IMR-90 (cell line): Measurements from ENCODE around the gene YES1. TPM values are rescaled to one million over a fixed set of nuclear protein-coding genes. Genes with fewer than 3 reads are reported as not detected.
A peak's percentile ranks its signal among the peaks of the same experiment; 100 is the strongest.

ENCODE experiments used
- ATAC-seq: fragments of 200-7000 bp; cut with Tn5 transposase; 2 replicates; pipeline ENCODE4 v1.9.1; 2020; ENCODE audit warnings: low read depth, mild to moderate bottlenecking, moderate library complexity
- BruUV-seq: library from RNA; stranded (reverse); fragments of 400-500 nt; replicated peaks from 2 replicates; lab custom pipeline; 2021; lab: Mats Ljungman, UMichigan
- CTCF ChIA-PET: fragments of 300-600 bp; formaldehyde crosslinking; extraction: SDS; loops from one replicate; lab custom pipeline; 2021; ENCODE audit warnings: antibody characterized with exemption; lab: Yijun Ruan, JAX
- POLR2A ChIA-PET: fragments of 300-600 bp; sonication (Branson Sonifier 250); formaldehyde crosslinking; loops from one replicate; lab custom pipeline; 2022; ENCODE audit warnings: antibody characterized with exemption; ENCODE audit not compliant: unreplicated experiment; lab: Charles Lee
- DNase-seq: peaks from one replicate; pipeline ENCODE4 v3.0.0; 2013
- H2AFZ ChIP-seq: replicated peaks from 2 replicates; pipeline ENCODE3; 2013; ENCODE audit warnings: low read length, mild to moderate bottlenecking; ENCODE audit not compliant: poor library complexity
- H2AK5ac ChIP-seq: 2 replicates; pipeline ENCODE4 v1.6.1; 2013; ENCODE audit warnings: low read depth, low read length, inconsistent platforms
- H2AK9ac ChIP-seq: replicated peaks from 2 replicates; pipeline ENCODE3; 2013; ENCODE audit warnings: mild to moderate bottlenecking, low read depth, low read length, moderate library complexity; ENCODE audit not compliant: poor library complexity
- H2BK120ac ChIP-seq: 2 replicates; pipeline ENCODE4 v1.6.1; 2013; ENCODE audit warnings: low read depth, low read length, inconsistent platforms
- H2BK15ac ChIP-seq: 3 replicates; pipeline ENCODE4 v1.6.1; 2013; ENCODE audit warnings: low read depth, low read length, inconsistent platforms
- H2BK20ac ChIP-seq: 2 replicates; pipeline ENCODE4 v1.6.1; 2013; ENCODE audit warnings: low read depth, mild to moderate bottlenecking, inconsistent platforms, low read length, moderate library complexity
- H2BK5ac ChIP-seq: 2 replicates; pipeline ENCODE4 v1.6.1; 2013; ENCODE audit warnings: mild to moderate bottlenecking, low read depth, low read length, inconsistent platforms; ENCODE audit not compliant: poor library complexity, severe bottlenecking
- H3K14ac ChIP-seq: replicated peaks from 2 replicates; pipeline ENCODE4 v1.6.1; 2013; ENCODE audit warnings: low read depth, low read length, inconsistent platforms
- H3K18ac ChIP-seq: 2 replicates; pipeline ENCODE4 v1.6.1; 2013; ENCODE audit warnings: low read depth, low read length, control low read depth
- H3K23ac ChIP-seq: 2 replicates; pipeline ENCODE4 v1.6.1; 2013; ENCODE audit warnings: low read depth, low read length, inconsistent platforms
- H3K27ac ChIP-seq: 2 replicates; pipeline ENCODE4 v1.5.1; 2013; ENCODE audit warnings: mild to moderate bottlenecking, control low read depth, low read length; ENCODE audit not compliant: insufficient read depth
- H3K27me3 ChIP-seq: 2 replicates; pipeline ENCODE4 v1.6.1; 2013; ENCODE audit warnings: low read length; ENCODE audit not compliant: control insufficient read depth, insufficient read depth
- H3K36me3 ChIP-seq: 2 replicates; pipeline ENCODE4 v1.6.1; 2013; ENCODE audit warnings: low read length, mixed read lengths; ENCODE audit not compliant: control insufficient read depth, insufficient read depth
- H3K4ac ChIP-seq: 2 replicates; pipeline ENCODE4 v1.6.1; 2013; ENCODE audit warnings: low read depth, low read length, inconsistent platforms
- H3K4me1 ChIP-seq: 2 replicates; pipeline ENCODE4 v1.6.1; 2013; ENCODE audit warnings: low read length, mixed read lengths; ENCODE audit not compliant: control insufficient read depth, insufficient read depth
- H3K4me2 ChIP-seq: 2 replicates; pipeline ENCODE4 v1.6.1; 2013; ENCODE audit warnings: low read depth, mild to moderate bottlenecking, control low read depth, low read length, moderate library complexity
- H3K4me3 ChIP-seq: 2 replicates; pipeline ENCODE4 v1.5.1; 2013; ENCODE audit warnings: low read depth, mild to moderate bottlenecking, control low read depth, low read length, moderate library complexity; ENCODE audit not compliant: insufficient read depth
- H3K56ac ChIP-seq: 2 replicates; pipeline ENCODE4 v1.6.1; 2013; ENCODE audit warnings: low read length, inconsistent platforms; ENCODE audit not compliant: insufficient read depth; ENCODE audit errors: extremely low read depth
- H3K79me1 ChIP-seq, 2 experiments: 2 replicates each; pipeline ENCODE4 v1.6.1; 2013; ENCODE audit warnings: low read length in 2 of 2, inconsistent platforms in 1 of 2, low read depth in 1 of 2
- H3K9ac ChIP-seq: 2 replicates; pipeline ENCODE4 v1.6.1; 2013; ENCODE audit warnings: low read depth, low read length, control low read depth
- H3K9me1 ChIP-seq: 2 replicates; pipeline ENCODE4 v1.6.1; 2013; ENCODE audit warnings: low read length, inconsistent platforms; ENCODE audit not compliant: insufficient read depth
- H3K9me3 ChIP-seq: 2 replicates; pipeline ENCODE4 v1.6.1; 2013; ENCODE audit warnings: low read length; ENCODE audit not compliant: control insufficient read depth, insufficient read depth
- H4K20me1 ChIP-seq: 2 replicates; pipeline ENCODE4 v1.6.1; 2013; ENCODE audit warnings: low read length, inconsistent platforms; ENCODE audit not compliant: insufficient read depth
- H4K5ac ChIP-seq: 2 replicates; pipeline ENCODE4 v1.6.1; 2013; ENCODE audit warnings: mild to moderate bottlenecking, low read depth, low read length, control low read depth
- H4K8ac ChIP-seq, 2 experiments: 2 replicates each; pipeline ENCODE4 v1.6.1; 2013; ENCODE audit warnings: low read depth in 2 of 2, low read length in 2 of 2, control low read depth in 1 of 2, inconsistent platforms in 1 of 2
- H4K91ac ChIP-seq: 2 replicates; pipeline ENCODE4 v1.6.1; 2013; ENCODE audit warnings: low read depth, low read length, inconsistent platforms; ENCODE audit not compliant: insufficient read depth
- BHLHE40 ChIP-seq: fragments of 150-350 bp; IDR thresholded peaks from 2 replicates; pipeline ENCODE4 v1.6.1; 2016; ENCODE audit warnings: mild to moderate bottlenecking, low read depth, low read length
- CEBPB ChIP-seq: IDR thresholded peaks from 2 replicates; pipeline ENCODE4 v1.6.1; 2012; ENCODE audit warnings: low read depth, low read length, improper control_type of control experiment
- MAFK ChIP-seq: IDR thresholded peaks from 2 replicates; pipeline ENCODE4 v1.6.1; 2012; ENCODE audit warnings: low read depth, low read length, improper control_type of control experiment
- MAZ ChIP-seq: IDR thresholded peaks from 2 replicates; pipeline ENCODE4 v1.6.1; 2012; ENCODE audit warnings: low read depth, mild to moderate bottlenecking, low read length, improper control_type of control experiment, moderate library complexity, borderline replicate concordance
- MXI1 ChIP-seq: IDR thresholded peaks from 2 replicates; pipeline ENCODE4 v1.6.1; 2012; ENCODE audit warnings: low read depth, mild to moderate bottlenecking, low read length, moderate library complexity, borderline replicate concordance
- NFE2L2 ChIP-seq: fragments of 150-350 bp; IDR thresholded peaks from 2 replicates; pipeline ENCODE4 v1.6.1; 2016; ENCODE audit warnings: low read depth, mild to moderate bottlenecking, low read length
- POLR2A ChIP-seq: IDR thresholded peaks from 2 replicates; pipeline ENCODE4 v1.6.1; 2012; ENCODE audit warnings: mild to moderate bottlenecking, low read depth, low read length
- RAD21 ChIP-seq: IDR thresholded peaks from 2 replicates; pipeline ENCODE4 v1.6.1; 2012; ENCODE audit warnings: low read length, improper control_type of control experiment
- RCOR1 ChIP-seq: IDR thresholded peaks from 2 replicates; pipeline ENCODE4 v1.6.1; 2012; ENCODE audit warnings: mild to moderate bottlenecking, low read length, improper control_type of control experiment; ENCODE audit not compliant: insufficient replicate concordance
- RFX5 ChIP-seq: IDR thresholded peaks from 2 replicates; pipeline ENCODE4 v1.8.0; 2012; ENCODE audit warnings: low read depth, mild to moderate bottlenecking, low read length, moderate library complexity
- SMC3 ChIP-seq: fragments of 150-350 bp; IDR thresholded peaks from 2 replicates; pipeline ENCODE4 v1.6.1; 2016; ENCODE audit warnings: low read depth, mild to moderate bottlenecking, antibody characterized with exemption, low read length, moderate library complexity
- WGBS, 2 experiments: methylation state at CpG; one replicate each; pipeline versions ENCODE4 v1.1.5 to v1.1.7; 2013; ENCODE audit warnings: missing lambda C conversion rate in 2 of 2; ENCODE audit not compliant: insufficient read length in 1 of 2; ENCODE audit errors: extremely low coverage in 2 of 2; 5-methylcytosine and 5-hydroxymethylcytosine counted together
- dilution Hi-C: fragments of 300-500 bp; cut with HindIII; formaldehyde crosslinking; loops from one replicate; pipeline ENCODE4 v1.14.3; 2018; ENCODE audit warnings: low sequenced_read_pairs; ENCODE audit not compliant: unreplicated experiment
- in situ Hi-C: fragments of 300-500 bp; cut with MboI; formaldehyde crosslinking; loops from 3 replicates; pipeline ENCODE4 v1.14.3; 2019; ENCODE audit warnings: low sequenced_read_pairs, inconsistent platforms, mixed read lengths
- intact Hi-C: fragments of 100-400 bp; cut with micrococcal nuclease; formaldehyde crosslinking; loops from 2 replicates; pipeline ENCODE4 v1.10.0; 2022
- polyA plus RNA-seq, 3 experiments: library from polyadenylated mRNA; depleted of rRNA; stranded (reverse); fragments of >200 nt; gene quantifications; 2 replicates each; pipeline ENCODE4 v1.2.3, GENCODE V29; 2012; ENCODE audit warnings: low replicate concordance in 1 of 3
- total RNA-seq: library from RNA; depleted of rRNA; stranded (reverse); fragments of >200 nt; gene quantifications from 2 replicates; pipeline ENCODE4 v1.2.3, GENCODE V29; 2012
- TF ChIP-seq, protein P1 (sequence below): fragments of 150-350 bp; IDR thresholded peaks from 2 replicates; pipeline ENCODE4 v1.6.1; 2016; ENCODE audit warnings: low read depth, mild to moderate bottlenecking, low read length, moderate library complexity, borderline replicate concordance
- TF ChIP-seq, protein P2 (sequence below): conservative IDR thresholded peaks from 2 replicates; pipeline ENCODE4 v1.5.1; 2012; ENCODE audit warnings: mild to moderate bottlenecking, low read depth, low read length, improper control_type of control experiment
- TF ChIP-seq, protein P3 (sequence below): fragments of 150-350 bp; IDR thresholded peaks from 2 replicates; pipeline ENCODE4 v1.6.1; 2017; ENCODE audit warnings: mild to moderate bottlenecking, antibody characterized with exemption, low read length, low read depth

YES1 gene
- total and polyA plus RNA-seq, 2 of the 4 experiments (the other 2 are of a cell fraction) = 16.7 to 62.0 TPM

DNA sequence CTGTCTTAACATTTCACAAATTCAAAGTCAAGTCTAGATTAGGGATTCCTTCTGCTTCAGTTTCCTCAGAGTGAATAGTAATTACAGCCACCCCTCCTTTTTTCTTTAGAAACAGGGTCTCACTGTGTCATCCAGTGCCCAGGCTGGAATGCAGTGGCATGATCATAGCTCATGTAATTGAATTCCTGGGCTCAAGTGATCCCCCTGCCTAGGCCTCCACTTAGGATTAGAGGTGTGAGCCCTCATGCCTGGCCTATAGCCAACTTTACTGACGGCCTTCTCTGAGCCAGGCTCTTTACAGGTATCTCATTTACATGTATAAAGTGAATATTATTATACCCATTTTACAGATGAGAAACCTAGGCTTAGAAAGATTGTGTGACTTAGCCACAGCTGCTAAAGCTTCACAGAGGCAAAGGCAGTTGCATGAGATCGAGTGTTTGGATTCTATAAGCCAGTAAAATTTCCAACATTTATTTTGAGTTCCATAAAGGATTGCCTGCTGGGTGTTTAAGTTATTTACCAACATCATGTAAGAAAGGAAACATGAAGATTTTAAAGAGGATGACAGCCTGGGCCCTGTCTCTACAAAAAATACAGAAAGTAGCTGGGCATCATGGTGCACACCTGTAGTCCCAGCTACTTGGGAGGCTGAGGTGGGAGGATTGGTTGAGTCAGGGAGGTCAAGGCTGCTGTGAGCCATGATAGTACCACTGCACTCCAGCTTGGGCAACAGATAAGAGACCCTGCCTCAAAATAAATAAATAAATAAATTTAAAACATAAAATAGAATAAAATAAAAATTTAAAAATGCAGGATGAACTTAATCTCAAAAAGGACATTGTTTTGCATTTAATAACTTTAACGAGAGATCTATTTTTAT lies 101.4 kb downstream of the YES1 start:
- Histone ChIP-seq H2BK5ac (no peak overlapping the region), H3K4me1 (no peaks in the 10 kb centered on the region), H2BK120ac (no peak overlapping the region), H3K4me3 (no peak overlapping the region), H3K14ac (no peak overlapping the region), H4K91ac (no peak overlapping the region), H4K20me1 (peaks cover 7% of the 10 kb centered on the region; the same call in 1 of the 2 replicates), H3K23ac (no peak overlapping the region), H3K9me3 (peaks cover 6% of the 10 kb centered on the region; the same call in 1 of the 2 replicates), H3K56ac (no peak overlapping the region), H2AK9ac (no peak overlapping the region), H2BK20ac (no peak overlapping the region), H4K5ac (no peak overlapping the region), H3K9me1 (peaks cover 4% of the 10 kb centered on the region), H3K4me2 (no peak overlapping the region), H3K27ac (no peak overlapping the region), H2AFZ (no peak overlapping the region), H4K8ac (peak overlapping the region in 1 of 2 experiments; percentile 7; a peak in 1 of 4 replicates), H3K4ac (no peak overlapping the region), H3K9ac (no peak overlapping the region), H3K79me1 (peaks cover 21 to 32% of the 10 kb centered on the region in 2 experiments), H3K18ac (no peak overlapping the region), H2BK15ac (no peak overlapping the region), H2AK5ac (no peak overlapping the region), H3K27me3 (no peaks in the 10 kb centered on the region), H3K36me3 (peaks cover 5% of the 10 kb centered on the region; the same call in 1 of the 2 replicates)
- in situ Hi-C loops (no loop called here), dilution Hi-C loops (no loop called here), intact Hi-C loops (loop anchor here (5.0 kb wide), 1 partner anchor 53 kb away; the partner anchor contains the start of gene TYMS)
- TSS peak; percentile 14 for BruUV-seq
- ChIA-PET POLR2A (no interaction called here), CTCF (interaction anchor here (0.6 to 0.8 kb wide), 2 partner anchors 32 to 87 kb away, joined by 3 to 4 read pairs; no protein-coding TSS in a partner anchor)
- ATAC-seq (no peak), DNase-seq (no peak)
- no CpG with 5 or more reads among the region's 3 CpGs for WGBS, 2 experiments
- TF ChIP-seq RCOR1 = no peak
- TF ChIP-seq, protein P1, sequence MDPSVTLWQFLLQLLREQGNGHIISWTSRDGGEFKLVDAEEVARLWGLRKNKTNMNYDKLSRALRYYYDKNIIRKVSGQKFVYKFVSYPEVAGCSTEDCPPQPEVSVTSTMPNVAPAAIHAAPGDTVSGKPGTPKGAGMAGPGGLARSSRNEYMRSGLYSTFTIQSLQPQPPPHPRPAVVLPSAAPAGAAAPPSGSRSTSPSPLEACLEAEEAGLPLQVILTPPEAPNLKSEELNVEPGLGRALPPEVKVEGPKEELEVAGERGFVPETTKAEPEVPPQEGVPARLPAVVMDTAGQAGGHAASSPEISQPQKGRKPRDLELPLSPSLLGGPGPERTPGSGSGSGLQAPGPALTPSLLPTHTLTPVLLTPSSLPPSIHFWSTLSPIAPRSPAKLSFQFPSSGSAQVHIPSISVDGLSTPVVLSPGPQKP = no peak
- no peak for TF ChIP-seq MAZ
- TF ChIP-seq MAFK = no peak
- no peak for TF ChIP-seq SMC3
- TF ChIP-seq RAD21 = no peak
- no peak for TF ChIP-seq CEBPB
- TF ChIP-seq, protein P2, sequence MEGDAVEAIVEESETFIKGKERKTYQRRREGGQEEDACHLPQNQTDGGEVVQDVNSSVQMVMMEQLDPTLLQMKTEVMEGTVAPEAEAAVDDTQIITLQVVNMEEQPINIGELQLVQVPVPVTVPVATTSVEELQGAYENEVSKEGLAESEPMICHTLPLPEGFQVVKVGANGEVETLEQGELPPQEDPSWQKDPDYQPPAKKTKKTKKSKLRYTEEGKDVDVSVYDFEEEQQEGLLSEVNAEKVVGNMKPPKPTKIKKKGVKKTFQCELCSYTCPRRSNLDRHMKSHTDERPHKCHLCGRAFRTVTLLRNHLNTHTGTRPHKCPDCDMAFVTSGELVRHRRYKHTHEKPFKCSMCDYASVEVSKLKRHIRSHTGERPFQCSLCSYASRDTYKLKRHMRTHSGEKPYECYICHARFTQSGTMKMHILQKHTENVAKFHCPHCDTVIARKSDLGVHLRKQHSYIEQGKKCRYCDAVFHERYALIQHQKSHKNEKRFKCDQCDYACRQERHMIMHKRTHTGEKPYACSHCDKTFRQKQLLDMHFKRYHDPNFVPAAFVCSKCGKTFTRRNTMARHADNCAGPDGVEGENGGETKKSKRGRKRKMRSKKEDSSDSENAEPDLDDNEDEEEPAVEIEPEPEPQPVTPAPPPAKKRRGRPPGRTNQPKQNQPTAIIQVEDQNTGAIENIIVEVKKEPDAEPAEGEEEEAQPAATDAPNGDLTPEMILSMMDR = no peak
- TF ChIP-seq BHLHE40 = no peak
- TF ChIP-seq RFX5 = no peak
- TF ChIP-seq NFE2L2 = no peak
- TF ChIP-seq POLR2A = no peak
- TF ChIP-seq, protein P3, sequence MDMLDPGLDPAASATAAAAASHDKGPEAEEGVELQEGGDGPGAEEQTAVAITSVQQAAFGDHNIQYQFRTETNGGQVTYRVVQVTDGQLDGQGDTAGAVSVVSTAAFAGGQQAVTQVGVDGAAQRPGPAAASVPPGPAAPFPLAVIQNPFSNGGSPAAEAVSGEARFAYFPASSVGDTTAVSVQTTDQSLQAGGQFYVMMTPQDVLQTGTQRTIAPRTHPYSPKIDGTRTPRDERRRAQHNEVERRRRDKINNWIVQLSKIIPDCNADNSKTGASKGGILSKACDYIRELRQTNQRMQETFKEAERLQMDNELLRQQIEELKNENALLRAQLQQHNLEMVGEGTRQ = no peak
- TF ChIP-seq MXI1 = no peak
